Measurements from ENCODE around the gene SDR42E1. TPM values are rescaled to one million over a fixed set of nuclear protein-coding genes. Genes with fewer than 3 reads are reported as not detected.

Gene SDR42E1
- total RNA-seq, 4 donors from 2014 or later: under 0.01 to 0.59 (median 0.26) TPM

GRCh38 chr16:82024316-82024715 lies 13.0 kb upstream of the SDR42E1 start:
- H3K36me3 ChIP-seq: no peaks in the 10 kb centered on the region
- 58 to 64% methylated on average over 1 of the region's 1 CpG for WGBS, 2 donors

GRCh38 chr16:82023206-82023605 lies 11.9 kb upstream of the SDR42E1 start:
- no peaks in the 10 kb centered on the region for H3K27me3 ChIP-seq
- no peaks in the 10 kb centered on the region for H3K9me3 ChIP-seq
- DNase-seq (ENCODE audit: low spot score in 2 of 2): no peak
- H3K4me1 ChIP-seq: no peaks in the 10 kb centered on the region
- no peak for TF ChIP-seq CTCF (IDR thresholded peaks at IDR 0.05)
- TF ChIP-seq POLR2A (IDR thresholded peaks at IDR 0.05): no peak
- TF ChIP-seq EP300 (IDR thresholded peaks at IDR 0.05): no peak
- H3K27ac ChIP-seq: no peak overlapping the region
- H3K4me3 ChIP-seq: no peak overlapping the region
- whole genome bisulfite sequencing, 2 donors: 77 to 79% methylated on average over 7 of the region's 7 CpGs
- H3K36me3 ChIP-seq: no peaks in the 10 kb centered on the region

More at GRCh38 chr16:82024316-82024715, 13.0 kb upstream of the SDR42E1 start:
- H3K27me3 ChIP-seq: no peaks in the 10 kb centered on the region
- no peak for DNase-seq (ENCODE audit: low spot score in 2 of 2)
- H3K27ac ChIP-seq: no peak overlapping the region
- no peaks in the 10 kb centered on the region for H3K9me3 ChIP-seq
- TF ChIP-seq POLR2A (IDR thresholded peaks at IDR 0.05): no peak
- TF ChIP-seq EP300 (IDR thresholded peaks at IDR 0.05): no peak
- TF ChIP-seq CTCF (IDR thresholded peaks at IDR 0.05): no peak
- H3K4me1 ChIP-seq: no peaks in the 10 kb centered on the region
- H3K4me3 ChIP-seq: no peak overlapping the region

- TF ChIP-seq EP300 (IDR thresholded peaks at IDR 0.05) (no peak), CTCF (IDR thresholded peaks at IDR 0.05) (no peak), POLR2A (IDR thresholded peaks at IDR 0.05) (no peak)
- Histone ChIP-seq H3K36me3 (no peaks in the 10 kb centered on the region), H3K9me3 (peaks cover 0 to 4% (median 2%) of the 10 kb centered on the region in 4 donors), H3K27ac (no peak overlapping the region), H3K27me3 (no peaks in the 10 kb centered on the region), H3K4me3 (no peak overlapping the region), H3K4me1 (no peaks in the 10 kb centered on the region)
- 87 to 91% methylated on average over 5 of the region's 5 CpGs for WGBS, 2 donors
- no peak for DNase-seq (ENCODE audit: low spot score in 2 of 2)
These were observed 8.8 kb upstream of the SDR42E1 start for GRCh38 chr16:82020051-82020450.

GRCh38 chr16:82019535-82019934 lies 8.3 kb upstream of the SDR42E1 start:
- WGBS, 2 donors: 61 to 67% methylated on average over 8 of the region's 8 CpGs
- H3K4me3 ChIP-seq: no peak overlapping the region
- TF ChIP-seq CTCF (IDR thresholded peaks at IDR 0.05): no peak
- TF ChIP-seq EP300 (IDR thresholded peaks at IDR 0.05): no peak
- no peak for TF ChIP-seq POLR2A (IDR thresholded peaks at IDR 0.05)
- no peak overlapping the region for H3K27ac ChIP-seq
- no peaks in the 10 kb centered on the region for H3K27me3 ChIP-seq
- H3K36me3 ChIP-seq: no peaks in the 10 kb centered on the region
- peaks cover 0 to 7% (median 3%) of the 10 kb centered on the region in 4 donors for H3K9me3 ChIP-seq
- DNase-seq (ENCODE audit: low spot score in 2 of 2): no peak
- no peaks in the 10 kb centered on the region for H3K4me1 ChIP-seq

- Histone ChIP-seq H3K27me3 (no peaks in the 10 kb centered on the region), H3K4me3 (no peak overlapping the region), H3K36me3 (no peaks in the 10 kb centered on the region), H3K27ac (no peak overlapping the region), H3K9me3 (peaks cover 0 to 7% (median 3%) of the 10 kb centered on the region in 4 donors), H3K4me1 (no peaks in the 10 kb centered on the region)
- no peak for DNase-seq (ENCODE audit: low spot score in 2 of 2)
- 74 to 75% methylated on average over 6 of the region's 6 CpGs for WGBS, 2 donors
- TF ChIP-seq CTCF (IDR thresholded peaks at IDR 0.05): no peak
- no peak for TF ChIP-seq POLR2A (IDR thresholded peaks at IDR 0.05)
- no peak for TF ChIP-seq EP300 (IDR thresholded peaks at IDR 0.05)
These were observed 6.8 kb upstream of the SDR42E1 start for GRCh38 chr16:82017911-82018568.

Data from tibial nerve (tissue), 4 donors.